CD14-positive monocyte (primary cell): ENCODE results near the gene RPS6KA2. TPM values are rescaled to one million over a fixed set of nuclear protein-coding genes. Genes with fewer than 3 reads are reported as not detected.

Experiments used
- DNase-seq, 3 donors: peaks; one replicate each; pipeline ENCODE4 v3.0.0-alpha.2; 2011 to 2022
- H2AFZ ChIP-seq: 2 replicates; pipeline ENCODE4 v1.6.0; 2012; ENCODE audit warnings: mild to moderate bottlenecking, low read depth, low read length, inconsistent platforms; ENCODE audit not compliant: insufficient read depth, poor library complexity, severe bottlenecking
- H3K27ac ChIP-seq, 2 donors: 1 replicate in 1 of 2; 2 replicates in 1 of 2; pipeline ENCODE4 v1.5.1; 2012 to 2013; ENCODE audit warnings: low read length in 2 of 2, control low read depth in 1 of 2, inconsistent platforms in 1 of 2, low read depth in 1 of 2, mild to moderate bottlenecking in 1 of 2
- H3K27me3 ChIP-seq, 2 donors: one replicate each; pipeline versions ENCODE4 v1.6.0 to v1.6.1; 2011 to 2013; ENCODE audit warnings: low read length in 2 of 2; ENCODE audit not compliant: control insufficient read depth in 2 of 2, insufficient read depth in 2 of 2
- H3K36me3 ChIP-seq, 2 donors: replicated peaks in 1 of 2; 1 replicate in 1 of 2; 2 replicates in 1 of 2; pipeline versions ENCODE4 v1.5.1 to v1.6.1; 2012 to 2013; ENCODE audit warnings: low read length in 2 of 2, control low read depth in 1 of 2, inconsistent platforms in 1 of 2, mild to moderate bottlenecking in 1 of 2; ENCODE audit not compliant: insufficient read depth in 2 of 2, control insufficient read depth in 1 of 2
- H3K4me1 ChIP-seq, 2 donors: 1 replicate in 1 of 2; 2 replicates in 1 of 2; pipeline versions ENCODE4 v1.5.1 to v1.6.1; 2012 to 2013; ENCODE audit warnings: low read length in 2 of 2, control low read depth in 1 of 2, inconsistent platforms in 1 of 2, mild to moderate bottlenecking in 1 of 2, moderate library complexity in 1 of 2; ENCODE audit not compliant: insufficient read depth in 2 of 2, control insufficient read depth in 1 of 2
- H3K4me2 ChIP-seq: replicated peaks from 2 replicates; pipeline ENCODE3; 2012; ENCODE audit warnings: low read length, moderate library complexity, mild to moderate bottlenecking; ENCODE audit not compliant: poor library complexity, severe bottlenecking; ENCODE audit errors: extremely low read depth
- H3K4me3 ChIP-seq, 3 experiments: fragments of 200-600 bp in 1 of 3; sonication (generic) in 1 of 3; replicated peaks in 1 of 3; 1 replicate in 2 of 3; 2 replicates in 1 of 3; pipeline ENCODE4 v1.5.1; 2011 to 2013; ENCODE audit warnings: low read length in 3 of 3, mild to moderate bottlenecking in 3 of 3, control low read depth in 2 of 3, low read depth in 2 of 3, inconsistent platforms in 1 of 3, moderate library complexity in 1 of 3
- H3K79me2 ChIP-seq: 2 replicates; pipeline ENCODE4 v1.6.0; 2012; ENCODE audit warnings: mild to moderate bottlenecking, control low read depth, inconsistent platforms, low read length, moderate library complexity; ENCODE audit not compliant: insufficient read depth
- H3K9ac ChIP-seq: 2 replicates; pipeline ENCODE4 v1.6.0; 2017; ENCODE audit warnings: low read length, mild to moderate bottlenecking; ENCODE audit not compliant: insufficient read depth, poor library complexity, severe bottlenecking
- H3K9me3 ChIP-seq, 2 donors: replicated peaks in 1 of 2; 1 replicate in 1 of 2; 2 replicates in 1 of 2; pipeline versions ENCODE4 v1.5.1 to v1.6.1; 2012 to 2013; ENCODE audit warnings: low read length in 2 of 2, control low read depth in 1 of 2; ENCODE audit not compliant: control insufficient read depth in 1 of 2, insufficient read depth in 1 of 2
- H4K20me1 ChIP-seq: 2 replicates; pipeline ENCODE4 v1.6.0; 2012; ENCODE audit warnings: mild to moderate bottlenecking, low read length, control low read depth, moderate library complexity; ENCODE audit not compliant: insufficient read depth
- H3K27ac Mint-ChIP-seq, 7 donors: one replicate each; pipeline ENCODE4 v1.8.0; 2020; ENCODE audit warnings: mild to moderate bottlenecking in 7 of 7, mixed read lengths in 7 of 7, moderate library complexity in 6 of 7, inconsistent platforms in 2 of 7
- H3K27me3 Mint-ChIP-seq, 3 donors: one replicate each; pipeline ENCODE4 v1.8.0; 2021 to 2022; ENCODE audit warnings: low read depth in 3 of 3, mild to moderate bottlenecking in 3 of 3, mixed read lengths in 3 of 3, moderate library complexity in 3 of 3, inconsistent platforms in 1 of 3
- H3K36me3 Mint-ChIP-seq, 2 donors: one replicate each; pipeline ENCODE4 v1.8.0; 2020; ENCODE audit warnings: mixed read lengths in 2 of 2, inconsistent platforms in 1 of 2, mild to moderate bottlenecking in 1 of 2
- H3K4me1 Mint-ChIP-seq: one replicate; pipeline ENCODE4 v1.8.0; 2020; ENCODE audit warnings: mild to moderate bottlenecking, mixed read lengths
- H3K4me3 Mint-ChIP-seq, 2 donors: one replicate each; pipeline ENCODE4 v1.8.0; 2020; ENCODE audit warnings: mild to moderate bottlenecking in 2 of 2, mixed read lengths in 2 of 2, moderate library complexity in 1 of 2
- H3K9me3 Mint-ChIP-seq, 7 donors: one replicate each; pipeline ENCODE4 v1.8.0; 2020 to 2022; ENCODE audit warnings: mixed read lengths in 7 of 7, mild to moderate bottlenecking in 6 of 7, moderate library complexity in 6 of 7, inconsistent platforms in 2 of 7
- CTCF ChIP-seq: fragments of 200-600 bp; IDR thresholded peaks from one replicate; pipeline ENCODE4 v1.8.0; 2022; ENCODE audit warnings: antibody characterized with exemption, mild to moderate bottlenecking
- WGBS: methylation state at CpG from one replicate; pipeline ENCODE4 v1.1.5; 2013; ENCODE audit warnings: missing lambda C conversion rate; ENCODE audit not compliant: insufficient coverage; 5-methylcytosine and 5-hydroxymethylcytosine counted together
- intact Hi-C, 2 donors: fragments of 100-400 bp; cut with micrococcal nuclease; formaldehyde crosslinking; loops; one replicate each; pipeline versions ENCODE4 v1.15.0 to v1.15.1; 2023
- polyA plus RNA-seq, 3 donors: library from polyadenylated mRNA; depleted of rRNA in 1 of 3; unstranded in 2 of 3; stranded (reverse) in 1 of 3; fragments of 300-500 nt in 2 of 3; fragments of >200 nt in 1 of 3; fragmentation: Illumina TruSeq in 2 of 3; gene quantifications; 1 replicate in 2 of 3; 2 replicates in 1 of 3; pipeline ENCODE4 v1.2.3, GENCODE V29; 2012 to 2021

RPS6KA2 gene
- polyA plus RNA-seq, 3 donors = 1.4 to 3.1 (median 1.9) TPM

DNA sequence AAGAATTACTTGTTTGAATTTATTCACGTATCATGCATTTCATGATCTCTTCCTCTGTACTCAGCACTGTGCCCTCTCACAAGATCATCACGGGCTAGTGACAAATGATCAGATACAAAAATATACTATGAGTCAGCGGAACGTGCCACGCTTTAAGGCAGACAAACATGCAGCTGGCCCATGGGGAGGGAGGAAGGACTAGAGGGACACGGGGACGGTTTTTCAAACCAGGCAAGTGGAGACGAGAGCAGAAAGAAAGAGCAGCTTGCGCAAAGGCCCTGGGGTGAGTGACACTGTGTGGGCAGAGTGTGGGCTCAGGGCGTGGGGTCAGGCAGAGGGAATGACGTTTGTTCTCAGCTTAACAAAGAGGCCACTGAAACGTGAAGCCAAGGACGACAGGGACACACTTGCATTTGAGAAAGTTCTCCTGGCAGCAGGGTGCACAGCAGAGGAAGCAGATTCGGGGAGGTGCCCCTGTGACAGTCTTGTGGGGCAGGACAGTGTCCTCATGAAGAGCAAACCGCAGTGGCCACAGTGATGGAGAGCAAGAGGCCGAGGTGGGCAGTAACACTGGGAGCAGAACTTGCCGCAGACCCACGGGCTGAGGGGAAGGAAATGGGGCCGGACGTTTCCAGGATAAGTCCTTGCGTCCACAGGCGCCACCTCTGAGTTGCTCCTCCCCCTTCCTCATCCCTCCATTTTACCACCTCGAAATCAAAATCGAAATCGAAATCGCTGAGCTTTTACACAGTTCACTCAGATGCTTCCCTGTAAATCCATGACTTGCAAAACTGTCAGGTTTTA is 6.9 kb upstream of the RPS6KA2 start:
- H3K4me1 Mint-ChIP-seq = peaks cover 8% of the 10 kb centered on the region
- no peak overlapping the region for H3K27ac ChIP-seq

DNA sequence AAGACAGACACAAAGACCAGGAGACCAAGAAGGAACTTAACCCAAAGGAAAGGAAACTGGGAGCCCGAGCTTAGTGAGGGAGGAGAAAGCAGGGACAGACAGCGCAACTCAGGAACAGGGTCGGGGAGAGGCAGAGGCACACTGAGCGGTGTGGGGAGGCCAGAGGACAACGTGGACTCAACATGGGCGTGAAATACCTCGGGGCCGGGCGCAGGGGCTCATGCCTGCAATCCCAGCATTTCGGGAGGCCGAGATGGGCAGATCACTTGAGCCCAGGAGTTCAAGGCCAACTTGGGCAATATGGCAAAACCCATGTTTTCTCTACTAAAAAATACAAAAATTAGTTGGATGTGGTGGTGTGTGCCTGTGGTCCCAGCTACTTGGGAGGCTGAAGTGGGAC is 5.7 kb upstream of the RPS6KA2 start:
- Histone ChIP-seq H3K79me2 (no peaks in the 10 kb centered on the region), H2AFZ (no peak overlapping the region), H3K9me3 (no peaks in the 10 kb centered on the region), H3K36me3 (no peaks in the 10 kb centered on the region), H3K27ac (no peak overlapping the region), H3K4me2 (no peak overlapping the region), H3K4me3 (no peak overlapping the region), H4K20me1 (no peaks in the 10 kb centered on the region), H3K4me1 (peaks cover 12 to 15% of the 10 kb centered on the region in 2 donors), H3K9ac (no peak overlapping the region), H3K27me3 (peaks cover 14 to 23% of the 10 kb centered on the region in 2 donors)
- Mint-ChIP-seq H3K27me3 (peaks cover 35 to 37% (median 37%) of the 10 kb centered on the region in 3 donors), H3K27ac (peak overlapping the region in 2 of 7 donors; percentile 38 to 69), H3K4me3 (peak overlapping the region in 1 of 2 donors; percentile 3), H3K4me1 (peaks cover 19% of the 10 kb centered on the region), H3K36me3 (no peaks in the 10 kb centered on the region), H3K9me3 (peaks cover 0 to 4% (median 2%) of the 10 kb centered on the region in 7 donors)
- DNase-seq = no peak
- 91% methylated on average over 9 of the region's 11 CpGs for WGBS
- no peak for TF ChIP-seq CTCF
- intact Hi-C loops = no loop called here

More for the DNA sequence above, 6.9 kb upstream of the RPS6KA2 start:
- peaks cover 0 to 4% (median 2%) of the 10 kb centered on the region in 7 donors for H3K9me3 Mint-ChIP-seq
- DNase-seq = peak; percentile 44 to 74 (median 51)
- intact Hi-C loops = no loop called here
- Histone ChIP-seq H3K27me3 (peaks cover 12 to 17% of the 10 kb centered on the region in 2 donors), H2AFZ (no peak overlapping the region), H3K4me2 (no peak overlapping the region), H3K36me3 (no peaks in the 10 kb centered on the region), H3K9me3 (no peaks in the 10 kb centered on the region), H3K4me1 (peaks cover 2 to 3% of the 10 kb centered on the region in 2 donors), H3K9ac (no peak overlapping the region), H4K20me1 (no peaks in the 10 kb centered on the region), H3K4me3 (no peak overlapping the region), H3K79me2 (no peaks in the 10 kb centered on the region)
- no peak for TF ChIP-seq CTCF
- peak overlapping the region in 1 of 2 donors; percentile 39 for H3K4me3 Mint-ChIP-seq
- H3K27me3 Mint-ChIP-seq = peaks cover 29 to 31% (median 29%) of the 10 kb centered on the region in 3 donors
- peak overlapping the region in 4 of 7 donors; percentile 57 to 79 (median 70) for H3K27ac Mint-ChIP-seq
- H3K36me3 Mint-ChIP-seq = no peaks in the 10 kb centered on the region
- 62% methylated on average over 19 of the region's 26 CpGs for WGBS
